T follicular helper cell (primary cell): ENCODE results near the gene GPC5.
"Not testable (repeated sequence)": the region's sequence is repeated elsewhere in the genome, so short reads cannot be mapped to it uniquely, and the experiment has no call there.

Source experiments
- DNase-seq: peaks from one replicate; pipeline ENCODE4 v3.0.0-alpha.2; 2020; ENCODE audit warnings: low read depth

The GPC5 gene

DNA sequence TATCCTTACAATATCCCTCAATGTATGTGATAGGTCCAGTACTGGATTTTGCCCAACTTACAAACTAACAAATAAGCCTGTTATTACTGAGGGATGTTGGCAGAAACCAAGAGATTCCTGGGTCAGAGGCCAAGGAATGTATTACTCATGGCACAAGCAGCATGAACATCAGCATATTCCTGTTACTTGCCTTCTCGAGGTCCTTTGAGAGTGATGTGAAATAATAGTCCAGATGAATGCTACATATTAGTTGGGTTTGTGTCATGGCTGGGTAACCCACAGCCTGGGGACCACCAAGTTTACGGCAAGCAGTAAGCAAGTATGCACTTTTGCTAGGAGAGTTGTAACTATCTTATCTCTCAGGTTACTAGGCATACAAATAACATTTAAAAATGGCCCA is 1443.7 kb downstream of the GPC5 start:
- no peak for DNase-seq

DNA sequence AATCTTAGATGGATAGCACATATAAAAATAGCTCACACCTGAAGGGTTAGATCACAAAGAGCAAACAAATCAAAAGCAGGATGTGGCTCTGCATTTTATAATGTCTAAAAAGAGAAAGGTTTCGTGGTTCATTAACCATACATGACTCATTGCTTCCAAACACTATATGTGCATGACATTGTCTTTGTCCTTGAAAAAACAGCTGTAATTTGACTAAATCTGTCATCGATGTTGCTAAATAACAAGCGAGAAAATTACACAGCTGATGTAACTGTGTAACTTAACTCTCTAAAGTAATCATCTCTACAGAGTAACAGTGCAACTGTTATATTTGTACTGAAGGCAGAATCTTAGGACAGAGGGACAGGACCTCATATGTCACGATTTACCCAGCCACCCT is 1445.1 kb downstream of the GPC5 start:
- DNase-seq: no peak

DNA sequence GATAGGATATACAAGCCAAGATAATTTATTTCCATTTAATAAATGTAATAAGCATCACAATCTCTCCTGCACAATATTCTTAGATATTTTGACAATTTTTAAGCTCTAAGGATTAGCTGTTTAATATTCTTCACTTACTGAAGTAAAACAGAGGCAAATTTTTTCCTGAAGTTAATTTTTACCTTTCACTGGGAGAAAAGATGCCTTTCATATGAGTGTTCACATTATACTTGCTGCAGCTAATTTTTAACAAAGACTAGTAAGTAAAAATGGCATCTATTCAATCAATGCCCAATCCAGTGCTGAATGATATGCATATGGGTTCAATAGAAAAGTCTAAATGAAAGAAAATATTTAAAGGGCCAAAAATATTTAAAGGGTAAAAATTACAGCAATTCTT is 1451.0 kb downstream of the GPC5 start:
- DNase-seq: no peak

DNA sequence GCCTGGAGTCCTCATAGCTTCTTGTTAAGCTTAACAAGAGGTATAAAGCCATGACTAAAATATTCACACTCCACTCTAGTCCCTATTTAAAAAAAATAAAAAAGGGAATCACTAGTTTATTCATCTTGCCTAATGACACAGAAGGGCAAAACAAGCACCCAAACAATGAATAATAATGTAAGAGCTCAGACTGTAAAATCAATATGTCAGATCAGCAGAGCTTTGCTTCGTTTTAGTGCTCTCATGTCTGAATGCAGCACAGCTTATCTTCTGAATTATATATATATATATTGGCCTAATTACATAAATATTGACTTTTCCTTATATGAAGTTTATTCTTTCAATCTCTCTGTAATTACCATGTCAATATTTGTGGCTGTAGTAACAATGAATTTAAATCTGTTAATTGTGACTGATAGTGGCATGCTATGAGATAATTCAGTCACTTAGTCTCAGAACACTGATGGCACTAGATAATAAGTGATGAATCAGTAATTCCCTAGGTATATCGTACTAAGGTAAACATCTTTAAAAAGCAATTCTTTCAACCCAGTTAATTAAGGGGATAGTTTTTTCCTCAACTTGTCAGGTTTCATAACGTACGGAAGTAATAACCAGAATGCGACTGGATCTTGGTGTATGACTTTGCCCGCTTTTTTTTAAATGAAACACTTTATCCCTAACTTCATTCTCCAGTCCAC is 1466.3 kb downstream of the GPC5 start:
- no peak for DNase-seq

DNA sequence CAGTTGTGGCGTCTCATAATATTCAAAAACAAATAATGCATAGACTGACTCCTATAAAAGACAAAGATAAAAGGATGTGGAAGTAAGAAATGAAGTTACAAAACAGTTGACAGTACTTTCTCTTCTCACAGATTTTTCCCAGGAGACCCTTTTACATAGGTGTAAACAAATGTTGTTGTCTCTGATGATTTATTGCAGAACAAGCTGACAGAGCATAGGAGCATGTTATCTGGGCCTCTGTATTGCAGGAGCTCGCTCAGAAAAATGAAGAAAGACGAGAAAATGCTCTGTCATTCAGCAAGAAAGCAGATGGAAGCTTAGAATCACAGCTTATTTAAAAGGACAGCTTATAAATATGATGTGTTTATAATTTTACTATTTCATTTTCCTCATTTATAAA is 1474.6 kb downstream of the GPC5 start:
- DNase-seq: no peak

DNA sequence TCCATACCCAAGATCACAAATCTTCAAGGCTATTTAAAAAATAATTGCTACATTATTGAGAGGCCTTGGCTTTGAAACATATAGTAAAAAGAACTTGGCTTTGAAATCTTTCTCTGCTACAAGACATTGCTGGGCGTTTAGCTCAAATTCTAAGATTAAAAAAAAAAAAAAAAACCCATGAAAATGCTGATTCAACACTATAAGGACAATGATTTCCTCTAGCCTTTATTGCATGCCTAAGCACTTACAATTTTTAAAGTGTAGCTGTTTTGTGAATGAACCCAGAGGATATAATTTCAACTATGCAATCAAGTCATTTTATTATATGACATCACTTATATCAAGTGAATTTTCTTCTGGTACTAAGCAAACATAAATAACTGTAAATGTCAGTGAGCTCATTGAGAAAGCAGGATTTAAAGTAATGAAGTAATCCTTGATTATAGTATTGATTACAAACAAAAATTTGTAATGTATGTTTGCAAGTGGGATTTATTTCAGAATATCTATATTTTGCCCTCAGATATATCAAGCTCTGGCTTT is 1488.2 kb downstream of the GPC5 start:
- no peak for DNase-seq

DNA sequence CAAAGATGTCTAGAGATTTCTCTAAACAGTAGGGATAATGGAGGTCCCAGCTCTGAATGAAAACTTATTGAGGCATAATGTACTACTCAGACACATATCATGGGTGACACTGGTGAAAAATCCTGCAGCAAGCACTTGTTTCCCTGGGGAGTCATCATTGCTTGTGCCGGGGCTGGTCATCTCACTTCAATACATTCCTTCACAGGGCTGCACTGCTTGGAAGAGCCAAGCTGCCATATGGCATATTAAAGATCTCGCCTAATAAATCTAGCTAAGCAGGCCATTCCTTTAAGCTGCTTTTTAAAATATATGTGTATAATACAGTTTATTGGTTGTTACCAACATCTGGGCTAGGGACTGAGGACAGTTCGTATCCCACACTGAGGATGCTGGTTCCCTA is 1496.0 kb downstream of the GPC5 start:
- no peak for DNase-seq

DNA sequence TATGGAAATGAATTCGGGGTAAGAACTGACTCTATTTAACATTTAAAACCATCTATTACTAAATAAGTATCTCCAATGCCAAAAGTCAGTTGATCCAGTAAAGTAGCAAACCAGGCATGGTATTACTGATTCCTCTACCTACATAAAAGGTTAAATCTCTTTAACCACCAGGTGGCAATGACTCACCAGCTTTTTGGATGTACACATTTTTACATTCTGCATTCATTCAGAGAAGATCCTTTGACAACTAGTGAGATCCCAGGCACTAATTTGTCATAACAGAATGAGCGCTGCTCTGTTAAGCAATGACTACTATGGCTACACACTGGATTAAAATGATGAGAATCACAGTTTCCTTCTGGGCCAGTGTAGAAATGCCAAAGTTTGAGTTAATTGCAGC is 1498.4 kb downstream of the GPC5 start:
- DNase-seq: no peak

DNA sequence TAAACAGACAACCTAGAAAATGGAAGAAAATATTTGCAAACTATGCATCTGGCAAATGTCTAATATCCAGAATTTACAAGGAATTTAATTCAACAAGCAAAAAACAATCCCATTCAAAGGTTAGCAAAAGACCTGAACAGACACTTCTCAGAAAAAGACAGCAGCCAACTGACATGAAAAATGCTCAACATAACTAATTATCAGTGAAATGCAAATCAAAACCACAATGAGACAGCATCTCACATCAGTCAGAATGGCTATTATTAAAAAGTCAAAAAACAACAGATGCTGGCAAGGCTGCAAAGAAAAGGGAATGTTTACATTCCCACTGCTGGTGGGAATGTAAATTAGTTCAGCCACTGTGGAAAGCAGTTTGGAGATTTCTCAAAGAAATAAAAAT is 1500.5 kb downstream of the GPC5 start:
- not testable (repeated sequence) for DNase-seq

DNA sequence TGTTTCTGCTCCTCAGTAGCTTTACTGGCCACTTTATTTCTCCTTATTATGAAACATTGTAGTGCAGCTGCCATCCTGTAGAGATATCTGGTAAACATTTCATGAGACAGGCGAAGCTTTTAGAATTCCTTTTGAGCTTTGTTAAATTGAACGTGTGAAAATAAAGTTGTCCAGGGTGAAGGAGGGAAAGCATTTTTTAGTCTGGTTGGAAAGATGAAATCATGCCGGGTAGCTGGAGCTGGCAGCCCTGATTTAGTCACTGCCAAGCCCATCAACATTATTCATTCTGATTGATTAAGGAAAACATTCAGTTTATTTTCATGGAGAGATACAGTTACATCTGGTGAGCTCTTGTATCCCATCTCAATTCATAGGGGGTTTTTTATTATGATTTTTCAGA is 1502.0 kb downstream of the GPC5 start:
- DNase-seq: no peak

DNA sequence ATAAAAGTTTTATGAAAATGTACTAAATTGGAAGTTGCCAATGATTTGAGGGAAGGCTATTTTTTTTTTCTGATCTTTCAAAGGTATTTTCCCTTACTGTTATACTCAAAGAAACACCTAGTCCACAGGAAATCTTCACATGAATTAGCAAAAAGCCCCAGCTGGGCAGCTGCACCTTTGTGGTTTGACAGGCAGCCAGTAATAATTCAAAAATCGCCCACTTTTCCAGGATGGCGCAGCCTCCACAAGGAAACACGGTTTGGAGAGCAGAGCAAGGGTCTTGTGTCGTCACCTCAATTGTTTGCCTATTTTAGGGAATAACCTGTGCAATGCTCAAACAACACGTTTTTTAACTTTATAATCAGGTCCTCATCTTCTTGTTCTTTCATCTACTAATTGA is 1503.3 kb downstream of the GPC5 start:
- no peak for DNase-seq

DNA sequence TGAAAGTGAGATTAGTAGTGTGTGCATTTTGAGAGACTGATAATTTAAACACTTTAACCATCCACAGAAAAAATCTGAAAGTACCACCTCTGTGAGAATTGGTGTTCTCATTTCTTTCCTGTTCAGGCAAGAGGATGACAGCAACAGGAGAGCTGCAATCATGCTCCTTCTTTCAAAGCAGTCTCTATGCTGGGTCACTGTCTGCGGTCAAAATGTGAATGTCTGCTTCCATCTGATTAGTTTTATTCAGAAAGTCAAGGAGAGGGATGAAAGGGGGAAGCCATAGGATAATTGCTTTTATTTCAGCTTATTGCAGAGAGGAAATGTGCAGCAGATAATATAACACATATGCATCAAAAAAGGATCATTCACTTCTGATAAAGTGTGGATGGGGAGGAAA is 1514.2 kb downstream of the GPC5 start:
- no peak for DNase-seq

DNA sequence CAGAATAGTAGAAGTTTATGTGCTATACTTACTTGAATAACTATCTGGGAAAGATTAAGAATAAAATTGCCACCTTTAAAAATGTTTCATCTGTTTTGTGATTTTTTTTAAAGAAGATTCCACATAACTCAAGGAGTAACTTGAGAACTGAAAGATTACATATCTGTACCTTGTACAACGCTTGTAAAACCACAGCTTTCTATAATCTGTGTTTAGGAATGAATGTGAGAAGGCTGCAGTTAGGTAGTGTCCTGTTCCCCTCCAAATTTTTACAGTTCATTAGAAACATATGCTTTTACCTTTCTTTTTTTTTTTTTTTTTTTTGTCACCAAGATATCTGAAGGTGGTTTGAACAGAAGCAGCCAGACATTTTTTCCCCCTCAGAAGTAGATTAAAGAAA is 1515.4 kb downstream of the GPC5 start:
- no peak for DNase-seq
